A549 (cell line): ENCODE measurements around the gene NXPH3. TPM values are rescaled to one million over a fixed set of nuclear protein-coding genes. Genes with fewer than 3 reads are reported as not detected.

ENCODE experiments used
- ATAC-seq, 2 experiments: fragments of 200-7000 bp in 1 of 2; fragments of >200 bp in 1 of 2; cut with Nextera tagmentation in 1 of 2; cut with Tn5 transposase in 1 of 2; 3 replicates each; pipeline versions ENCODE4 v1.8.0 to v1.9.1; 2018 to 2020; ENCODE audit warnings: mild to moderate bottlenecking in 1 of 2, moderate library complexity in 1 of 2
- CTCF ChIA-PET: fragments of 300-600 bp; sonication (Branson Sonifier 250); formaldehyde crosslinking; extraction: SDS; loops from one replicate; lab custom pipeline; 2021; ENCODE audit warnings: antibody characterized with exemption, inconsistent platforms; lab: Yijun Ruan, JAX
- POLR2A ChIA-PET: fragments of 350-600 bp; formaldehyde crosslinking; extraction: SDS; loops from one replicate; lab custom pipeline; 2021; ENCODE audit warnings: antibody characterized with exemption, inconsistent platforms; lab: Yijun Ruan, JAX
- DNase-seq, 2 experiments: peaks; one replicate each; pipeline versions ENCODE4 v3.0.0 to v3.0.0-alpha.2; 2011 to 2016; ENCODE audit warnings: low read depth in 1 of 2, low spot score in 1 of 2
- FAIRE-seq: peaks from 2 replicates; lab custom pipeline; 2011; peaks lifted over from hg19 to GRCh38; lab: Jason Lieb, UNC
- H3K27ac ChIP-seq, 2 experiments: fragments of >200 bp; sonication (Bioruptor Twin); formaldehyde crosslinking; 3 replicates each; pipeline ENCODE4 v1.5.1; 2016 to 2017
- H3K4me1 ChIP-seq: fragments of >200 bp; sonication (Bioruptor Twin); formaldehyde crosslinking; 3 replicates; pipeline ENCODE4 v1.6.1; 2016
- H3K4me2 ChIP-seq: fragments of >200 bp; sonication (Bioruptor Twin); formaldehyde crosslinking; 3 replicates; pipeline ENCODE4 v1.6.1; 2016
- H3K4me3 ChIP-seq: fragments of >200 bp; sonication (Bioruptor Twin); formaldehyde crosslinking; 3 replicates; pipeline ENCODE4 v1.5.1; 2016
- H3K9me3 ChIP-seq: fragments of >200 bp; sonication (Bioruptor Twin); formaldehyde crosslinking; 3 replicates; pipeline ENCODE4 v1.6.1; 2016
- EHF ChIP-seq: fragments of 250-450 bp; sonication (Bioruptor Pico); IDR thresholded peaks from 2 replicates; pipeline ENCODE4 v1.5.0; 2020; ENCODE audit warnings: mild to moderate bottlenecking
- ESRRA ChIP-seq: fragments of 150-350 bp; IDR thresholded peaks from 2 replicates; pipeline ENCODE4 v1.6.1; 2014; ENCODE audit warnings: mild to moderate bottlenecking, low read length, borderline replicate concordance
- FOSB ChIP-seq: fragments of 250-450 bp; sonication (Bioruptor Pico); IDR thresholded peaks from 2 replicates; pipeline ENCODE4 v1.5.0; 2020; ENCODE audit warnings: mild to moderate bottlenecking, moderate library complexity
- FOSL2 ChIP-seq, 2 experiments: fragments of 450-650 bp in 1 of 2; fragments of >200 bp in 1 of 2; sonication (Bioruptor Twin) in 1 of 2; formaldehyde crosslinking; IDR thresholded peaks; 2 replicates each; pipeline versions ENCODE4 v1.5.0 to v1.6.1; 2016 to 2020; ENCODE audit warnings: mild to moderate bottlenecking in 1 of 2, moderate library complexity in 1 of 2
- HDAC2 ChIP-seq: fragments of 200-600 bp; sonication (generic); IDR thresholded peaks from 2 replicates; pipeline ENCODE4 v1.6.1; 2016
- HOXA7 ChIP-seq: fragments of 250-450 bp; sonication (Bioruptor Pico); IDR thresholded peaks from 2 replicates; pipeline ENCODE4 v1.5.0; 2020; ENCODE audit warnings: mild to moderate bottlenecking, moderate library complexity
- HOXB13 ChIP-seq: fragments of 250-450 bp; sonication (Bioruptor Pico); IDR thresholded peaks from 2 replicates; pipeline ENCODE4 v1.5.0; 2020; ENCODE audit warnings: low read depth, mild to moderate bottlenecking, moderate library complexity
- JUN ChIP-seq, 2 experiments: fragments of >200 bp; sonication (Bioruptor Twin); formaldehyde crosslinking; IDR thresholded peaks; 2 replicates in 1 of 2; 3 replicates in 1 of 2; pipeline ENCODE4 v1.6.1; 2016 to 2017
- JUNB ChIP-seq: fragments of >200 bp; sonication (Bioruptor Twin); formaldehyde crosslinking; IDR thresholded peaks from 2 replicates; pipeline ENCODE4 v1.6.1; 2016
- KDM1A ChIP-seq: fragments of 200-600 bp; sonication (generic); IDR thresholded peaks from 2 replicates; pipeline ENCODE4 v1.6.1; 2016; ENCODE audit warnings: low read depth, mild to moderate bottlenecking
- NR3C1 ChIP-seq: fragments of >200 bp; sonication (Bioruptor Twin); formaldehyde crosslinking; IDR thresholded peaks from 3 replicates; pipeline ENCODE4 v1.6.1; 2017
- PHF8 ChIP-seq: fragments of 200-600 bp; sonication (generic); IDR thresholded peaks from 2 replicates; pipeline ENCODE4 v1.6.1; 2016; ENCODE audit warnings: low read depth, mild to moderate bottlenecking, antibody characterized with exemption, moderate library complexity, borderline replicate concordance
- POLR2A ChIP-seq: IDR thresholded peaks from 2 replicates; pipeline ENCODE4 v1.6.1; 2012; ENCODE audit warnings: mild to moderate bottlenecking, low read length
- POLR2AphosphoS2 ChIP-seq: conservative IDR thresholded peaks from 2 replicates; pipeline ENCODE4 v1.6.1; 2012; ENCODE audit warnings: low read length, improper control_type of control experiment, inconsistent platforms
- RAD21 ChIP-seq, 2 experiments: fragments of >200 bp in 1 of 2; sonication (Bioruptor Twin) in 1 of 2; formaldehyde crosslinking in 1 of 2; IDR thresholded peaks in 1 of 2; conservative IDR thresholded peaks in 1 of 2; 2 replicates in 1 of 2; 3 replicates in 1 of 2; pipeline ENCODE4 v1.6.1; 2012 to 2018; ENCODE audit warnings: inconsistent platforms in 1 of 2
- RARB ChIP-seq: fragments of 250-450 bp; sonication (Bioruptor Pico); IDR thresholded peaks from 2 replicates; pipeline ENCODE4 v1.8.0; 2021; ENCODE audit warnings: mild to moderate bottlenecking, moderate library complexity
- SMC3 ChIP-seq: fragments of >200 bp; sonication (Bioruptor Twin); formaldehyde crosslinking; IDR thresholded peaks from 3 replicates; pipeline ENCODE4 v1.6.1; 2018; ENCODE audit warnings: inconsistent platforms
- SREBF2 ChIP-seq: fragments of 450-650 bp; IDR thresholded peaks from 2 replicates; pipeline ENCODE4 v1.6.1; 2014; ENCODE audit warnings: mild to moderate bottlenecking, moderate library complexity
- TFCP2L1 ChIP-seq: fragments of 250-450 bp; sonication (Bioruptor Pico); IDR thresholded peaks from 2 replicates; pipeline ENCODE4 v1.5.0; 2021; ENCODE audit warnings: mild to moderate bottlenecking
- TP53 ChIP-seq: fragments of 250-450 bp; sonication (Bioruptor Pico); IDR thresholded peaks from 2 replicates; pipeline ENCODE4 v1.5.0; 2021; ENCODE audit warnings: mild to moderate bottlenecking, moderate library complexity
- ZC3H11A ChIP-seq: fragments of 450-650 bp; IDR thresholded peaks from 2 replicates; pipeline ENCODE4 v1.6.1; 2014; ENCODE audit warnings: antibody characterized with exemption, mild to moderate bottlenecking
- ZFP36 ChIP-seq: fragments of 450-650 bp; IDR thresholded peaks from 2 replicates; pipeline ENCODE4 v1.6.1; 2014; ENCODE audit warnings: borderline replicate concordance; ENCODE audit not compliant: partially characterized antibody
- WGBS: methylation state at CpG from one replicate; pipeline ENCODE4 v1.1.6; 2017; ENCODE audit errors: missing lambda C conversion rate; 5-methylcytosine and 5-hydroxymethylcytosine counted together
- polyA plus RNA-seq, 4 experiments: library from polyadenylated mRNA; depleted of rRNA in 3 of 4; stranded (reverse); fragments of >200 nt; fragmentation: RNase III in 1 of 4; extraction: RNeasy Plus Mini Kit Qiagen cat#74134 plus additional on column Dnase treatment in 1 of 4; gene quantifications; 2 replicates in 3 of 4; 3 replicates in 1 of 4; pipeline ENCODE4 v1.2.3, GENCODE V29; 2011 to 2017
- TF ChIP-seq, protein P1 (sequence below): fragments of 450-650 bp; IDR thresholded peaks from 2 replicates; pipeline ENCODE4 v1.6.1; 2014; ENCODE audit warnings: antibody characterized with exemption
- TF ChIP-seq, protein P2 (sequence below): IDR thresholded peaks from 2 replicates; pipeline ENCODE4 v1.6.1; 2012
- TF ChIP-seq, protein P3 (sequence below): fragments of >200 bp; sonication (Bioruptor Twin); formaldehyde crosslinking; IDR thresholded peaks from 2 replicates; pipeline ENCODE4 v1.6.1; 2016
- TF ChIP-seq, protein P4 (sequence below): fragments of 200-600 bp; sonication (generic); IDR thresholded peaks from 2 replicates; pipeline ENCODE4 v1.6.1; 2016; ENCODE audit warnings: antibody characterized with exemption, mild to moderate bottlenecking, moderate library complexity

NXPH3 gene
- polyA plus RNA-seq, 2 of the 4 experiments (the other 2 are of a cell fraction) = 0.12 to 0.30 TPM

DNA sequence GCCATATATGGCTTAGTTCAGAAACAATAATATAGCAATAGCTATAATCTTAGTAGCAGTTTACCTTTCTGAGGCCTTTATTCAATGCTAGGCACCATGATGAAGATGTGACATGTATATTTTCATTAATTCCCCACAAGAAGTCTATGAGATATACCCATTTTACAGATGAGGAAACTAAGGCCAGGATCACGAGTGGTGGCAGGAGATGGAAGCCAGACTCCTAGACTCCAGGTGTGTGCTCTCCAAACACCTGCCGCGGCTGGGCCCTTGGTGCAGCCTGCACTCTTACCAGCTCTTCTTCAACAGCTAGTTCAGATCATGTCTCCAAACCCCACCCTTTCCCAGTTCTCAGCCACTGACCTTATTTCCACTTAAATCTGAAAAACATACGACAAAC, 15.2 kb downstream of the NXPH3 start:
- H3K4me2 ChIP-seq = no peak overlapping the region
- CTCF ChIA-PET = interaction anchor here (0.7 to 40.8 kb wide), 7 partner anchors 11 to 406 kb away, joined by 3 to 2008 read pairs (median 4); partner anchors contain the start of genes NXPH3 and SLC35B1
- no peaks in the 10 kb centered on the region for H3K9me3 ChIP-seq
- H3K27ac ChIP-seq = no peak overlapping the region
- ATAC-seq = no peak
- no peak overlapping the region for H3K4me3 ChIP-seq
- no peaks in the 10 kb centered on the region for H3K4me1 ChIP-seq
- FAIRE-seq = no peak
- 92% methylated on average over 4 of the region's 4 CpGs for WGBS
- DNase-seq = no peak
- POLR2A ChIA-PET = interaction anchor here (0.9 kb wide), 1 partner anchor 86 kb away, joined by 5 read pairs; no protein-coding TSS in a partner anchor
- TF ChIP-seq, protein P1, sequence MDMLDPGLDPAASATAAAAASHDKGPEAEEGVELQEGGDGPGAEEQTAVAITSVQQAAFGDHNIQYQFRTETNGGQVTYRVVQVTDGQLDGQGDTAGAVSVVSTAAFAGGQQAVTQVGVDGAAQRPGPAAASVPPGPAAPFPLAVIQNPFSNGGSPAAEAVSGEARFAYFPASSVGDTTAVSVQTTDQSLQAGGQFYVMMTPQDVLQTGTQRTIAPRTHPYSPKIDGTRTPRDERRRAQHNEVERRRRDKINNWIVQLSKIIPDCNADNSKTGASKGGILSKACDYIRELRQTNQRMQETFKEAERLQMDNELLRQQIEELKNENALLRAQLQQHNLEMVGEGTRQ = no peak
- TF ChIP-seq KDM1A (peak; percentile 63; the same call in 1 of the 2 replicates), RARB (CRISPR knock-in tag) (no peak), JUN (IDR thresholded peaks at IDR 0.05) (no peak)

DNA sequence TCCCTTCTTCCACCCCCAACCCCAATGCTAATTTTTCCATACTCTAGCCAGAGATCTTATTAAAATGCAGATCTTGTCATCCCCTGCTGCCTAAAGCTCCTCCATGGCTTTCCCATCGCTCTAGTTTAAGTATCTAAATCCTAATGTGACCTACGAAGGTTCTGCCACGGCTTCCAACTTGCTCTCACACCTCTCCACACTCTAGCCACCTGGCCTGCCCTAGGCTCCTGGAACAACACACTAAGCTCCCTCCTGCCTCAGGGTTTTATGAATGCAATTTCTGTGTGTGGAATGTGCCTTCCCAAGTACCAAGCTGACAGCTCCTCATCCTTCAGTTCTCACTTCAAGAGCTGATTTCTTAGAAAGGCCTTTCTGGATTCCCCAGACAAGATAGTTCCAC, 16.6 kb downstream of the NXPH3 start:
- ChIA-PET CTCF (interaction anchor here (0.7 to 2.8 kb wide), 7 partner anchors 11 to 405 kb away, joined by 3 to 21 read pairs (median 3); partner anchors contain the start of gene NXPH3), POLR2A (no interaction called here)

DNA sequence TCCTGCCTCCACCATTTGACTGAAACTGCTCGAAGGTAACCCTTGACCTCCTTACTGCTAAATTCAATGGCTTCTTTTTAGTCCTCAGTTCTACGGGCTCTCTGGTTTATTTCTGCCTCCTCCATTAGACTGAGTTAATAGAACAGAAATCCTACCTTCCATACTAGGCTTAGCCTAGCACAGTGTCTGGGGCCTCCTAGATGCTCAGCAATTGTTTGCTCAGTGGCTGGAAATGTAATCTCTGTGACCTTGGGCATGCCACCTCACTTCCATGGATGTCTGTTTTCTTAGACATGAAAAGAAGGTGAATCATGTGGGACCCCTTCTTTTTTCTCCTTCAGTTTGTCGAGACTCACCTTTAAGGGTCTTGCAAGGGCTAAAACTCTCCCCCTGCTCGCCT, 19.7 kb downstream of the NXPH3 start:
- no peak for FAIRE-seq
- H3K4me1 ChIP-seq = no peaks in the 10 kb centered on the region
- no peaks in the 10 kb centered on the region for H3K9me3 ChIP-seq
- H3K4me3 ChIP-seq = no peak overlapping the region
- 86% methylated on average over 4 of the region's 4 CpGs for WGBS
- DNase-seq = no peak
- H3K4me2 ChIP-seq = no peak overlapping the region
- H3K27ac ChIP-seq = no peak overlapping the region
- TF ChIP-seq FOSL2 (IDR thresholded peaks at IDR 0.05) = no peak
- TF ChIP-seq FOSL2 (CRISPR knock-in tag; IDR thresholded peaks at IDR 0.05) = no peak
- no peak for TF ChIP-seq NR3C1
- TF ChIP-seq ZFP36 = no peak
- TF ChIP-seq RAD21 (conservative IDR thresholded peaks at IDR 0.05 in 1 of 2, IDR thresholded peaks at IDR 0.05 in 1 of 2) = no peak
- POLR2A ChIA-PET = interaction anchor here (0.8 kb wide), 1 partner anchor 113 kb away, joined by 4 read pairs; no protein-coding TSS in a partner anchor
- CTCF ChIA-PET = interaction anchor here (0.6 to 1.8 kb wide), 5 partner anchors 19 to 64 kb away, joined by 4 to 7 read pairs (median 5); partner anchors contain the start of gene NXPH3
- ATAC-seq = no peak

More for the DNA sequence above, 16.6 kb downstream of the NXPH3 start:
- ATAC-seq (no peak), DNase-seq (no peak)
- H3K9me3 ChIP-seq = no peaks in the 10 kb centered on the region
- no peak overlapping the region for H3K4me2 ChIP-seq
- no peak overlapping the region for H3K27ac ChIP-seq
- no peak for TF ChIP-seq RAD21 (conservative IDR thresholded peaks at IDR 0.05 in 1 of 2, IDR thresholded peaks at IDR 0.05 in 1 of 2)
- no peak for TF ChIP-seq HOXA7 (CRISPR knock-in tag)
- TF ChIP-seq, all 56 proteins: peak for 0
- FAIRE-seq = no peak
- 90% methylated on average over 3 of the region's 3 CpGs for WGBS
- Histone ChIP-seq H3K4me3 (no peak overlapping the region), H3K4me1 (no peaks in the 10 kb centered on the region)

DNA sequence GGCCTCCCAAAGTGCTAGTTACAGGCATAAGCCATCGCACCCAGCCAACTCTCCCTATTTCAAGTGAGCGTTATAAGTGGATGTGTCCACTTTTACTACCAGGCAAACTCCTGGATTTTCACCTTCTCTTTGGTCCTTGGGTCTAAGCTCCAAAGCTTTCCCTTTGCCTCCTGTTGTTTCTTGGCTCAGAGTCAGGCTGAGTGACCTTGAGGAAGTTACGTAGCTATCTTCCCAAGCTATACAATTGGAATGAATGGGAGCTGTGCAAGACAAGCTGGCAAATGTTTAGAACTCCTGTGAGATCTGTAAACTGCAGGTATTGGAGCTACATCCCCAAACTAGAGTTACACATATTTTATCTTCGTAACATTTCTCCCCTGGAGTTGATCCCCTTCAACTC, 20.3 kb downstream of the NXPH3 start:
- H3K4me1 ChIP-seq = no peaks in the 10 kb centered on the region
- H3K9me3 ChIP-seq = no peaks in the 10 kb centered on the region
- ATAC-seq (no peak), FAIRE-seq (no peak), DNase-seq (no peak)
- ChIA-PET CTCF (interaction anchor here (0.7 to 2.4 kb wide), 3 partner anchors 25 to 41 kb away, joined by 3 to 13 read pairs (median 6); no protein-coding TSS in a partner anchor), POLR2A (no interaction called here)
- H3K4me3 ChIP-seq = no peak overlapping the region
- WGBS = 93% methylated on average over 4 of the region's 4 CpGs
- no peak overlapping the region for H3K27ac ChIP-seq
- no peak overlapping the region for H3K4me2 ChIP-seq
- TF ChIP-seq, protein P2, sequence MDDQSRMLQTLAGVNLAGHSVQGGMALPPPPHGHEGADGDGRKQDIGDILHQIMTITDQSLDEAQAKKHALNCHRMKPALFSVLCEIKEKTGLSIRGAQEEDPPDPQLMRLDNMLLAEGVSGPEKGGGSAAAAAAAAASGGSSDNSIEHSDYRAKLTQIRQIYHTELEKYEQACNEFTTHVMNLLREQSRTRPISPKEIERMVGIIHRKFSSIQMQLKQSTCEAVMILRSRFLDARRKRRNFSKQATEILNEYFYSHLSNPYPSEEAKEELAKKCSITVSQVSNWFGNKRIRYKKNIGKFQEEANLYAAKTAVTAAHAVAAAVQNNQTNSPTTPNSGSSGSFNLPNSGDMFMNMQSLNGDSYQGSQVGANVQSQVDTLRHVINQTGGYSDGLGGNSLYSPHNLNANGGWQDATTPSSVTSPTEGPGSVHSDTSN = no peak
- TF ChIP-seq SREBF2 (no peak), TFCP2L1 (CRISPR knock-in tag) (no peak), JUNB (no peak), POLR2AphosphoS2 (no peak), HOXB13 (CRISPR knock-in tag) (no peak), ESRRA (no peak), POLR2A (no peak), ZC3H11A (no peak), TP53 (CRISPR knock-in tag) (no peak), HDAC2 (no peak), JUN (IDR thresholded peaks at IDR 0.05) (no peak), FOSB (CRISPR knock-in tag) (no peak), SMC3 (no peak), EHF (no peak), PHF8 (no peak)
- TF ChIP-seq, protein P3, sequence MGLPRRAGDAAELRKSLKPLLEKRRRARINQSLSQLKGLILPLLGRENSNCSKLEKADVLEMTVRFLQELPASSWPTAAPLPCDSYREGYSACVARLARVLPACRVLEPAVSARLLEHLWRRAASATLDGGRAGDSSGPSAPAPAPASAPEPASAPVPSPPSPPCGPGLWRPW = no peak
- TF ChIP-seq, protein P4, sequence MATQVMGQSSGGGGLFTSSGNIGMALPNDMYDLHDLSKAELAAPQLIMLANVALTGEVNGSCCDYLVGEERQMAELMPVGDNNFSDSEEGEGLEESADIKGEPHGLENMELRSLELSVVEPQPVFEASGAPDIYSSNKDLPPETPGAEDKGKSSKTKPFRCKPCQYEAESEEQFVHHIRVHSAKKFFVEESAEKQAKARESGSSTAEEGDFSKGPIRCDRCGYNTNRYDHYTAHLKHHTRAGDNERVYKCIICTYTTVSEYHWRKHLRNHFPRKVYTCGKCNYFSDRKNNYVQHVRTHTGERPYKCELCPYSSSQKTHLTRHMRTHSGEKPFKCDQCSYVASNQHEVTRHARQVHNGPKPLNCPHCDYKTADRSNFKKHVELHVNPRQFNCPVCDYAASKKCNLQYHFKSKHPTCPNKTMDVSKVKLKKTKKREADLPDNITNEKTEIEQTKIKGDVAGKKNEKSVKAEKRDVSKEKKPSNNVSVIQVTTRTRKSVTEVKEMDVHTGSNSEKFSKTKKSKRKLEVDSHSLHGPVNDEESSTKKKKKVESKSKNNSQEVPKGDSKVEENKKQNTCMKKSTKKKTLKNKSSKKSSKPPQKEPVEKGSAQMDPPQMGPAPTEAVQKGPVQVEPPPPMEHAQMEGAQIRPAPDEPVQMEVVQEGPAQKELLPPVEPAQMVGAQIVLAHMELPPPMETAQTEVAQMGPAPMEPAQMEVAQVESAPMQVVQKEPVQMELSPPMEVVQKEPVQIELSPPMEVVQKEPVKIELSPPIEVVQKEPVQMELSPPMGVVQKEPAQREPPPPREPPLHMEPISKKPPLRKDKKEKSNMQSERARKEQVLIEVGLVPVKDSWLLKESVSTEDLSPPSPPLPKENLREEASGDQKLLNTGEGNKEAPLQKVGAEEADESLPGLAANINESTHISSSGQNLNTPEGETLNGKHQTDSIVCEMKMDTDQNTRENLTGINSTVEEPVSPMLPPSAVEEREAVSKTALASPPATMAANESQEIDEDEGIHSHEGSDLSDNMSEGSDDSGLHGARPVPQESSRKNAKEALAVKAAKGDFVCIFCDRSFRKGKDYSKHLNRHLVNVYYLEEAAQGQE = no peak
